ENCODE results near the gene MUSTN1.

- TF ChIP-seq, protein P1, sequence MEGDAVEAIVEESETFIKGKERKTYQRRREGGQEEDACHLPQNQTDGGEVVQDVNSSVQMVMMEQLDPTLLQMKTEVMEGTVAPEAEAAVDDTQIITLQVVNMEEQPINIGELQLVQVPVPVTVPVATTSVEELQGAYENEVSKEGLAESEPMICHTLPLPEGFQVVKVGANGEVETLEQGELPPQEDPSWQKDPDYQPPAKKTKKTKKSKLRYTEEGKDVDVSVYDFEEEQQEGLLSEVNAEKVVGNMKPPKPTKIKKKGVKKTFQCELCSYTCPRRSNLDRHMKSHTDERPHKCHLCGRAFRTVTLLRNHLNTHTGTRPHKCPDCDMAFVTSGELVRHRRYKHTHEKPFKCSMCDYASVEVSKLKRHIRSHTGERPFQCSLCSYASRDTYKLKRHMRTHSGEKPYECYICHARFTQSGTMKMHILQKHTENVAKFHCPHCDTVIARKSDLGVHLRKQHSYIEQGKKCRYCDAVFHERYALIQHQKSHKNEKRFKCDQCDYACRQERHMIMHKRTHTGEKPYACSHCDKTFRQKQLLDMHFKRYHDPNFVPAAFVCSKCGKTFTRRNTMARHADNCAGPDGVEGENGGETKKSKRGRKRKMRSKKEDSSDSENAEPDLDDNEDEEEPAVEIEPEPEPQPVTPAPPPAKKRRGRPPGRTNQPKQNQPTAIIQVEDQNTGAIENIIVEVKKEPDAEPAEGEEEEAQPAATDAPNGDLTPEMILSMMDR (conservative IDR thresholded peaks at IDR 0.05; ENCODE audit: low read length), result no peak
- TF ChIP-seq EZH2phosphoT487 (IDR thresholded peaks at IDR 0.05; ENCODE audit: borderline replicate concordance, low read depth, low read length), result no peak
Observed at GRCh38 chr3:52839892-52840545, 5.2 kb upstream of the MUSTN1 start.

All from OCI-LY7 (cell line).